CD4-positive, alpha-beta T cell treated with Interleukin-17A for 1 hour (primary cell): Measurements from ENCODE around the gene ARHGAP6.
"Not testable (repeated sequence)": the region's sequence is repeated elsewhere in the genome, so short reads cannot be mapped to it uniquely, and the experiment has no call there.

Experiments used
- DNase-seq: peaks from one replicate; pipeline ENCODE4 v3.0.0-alpha.2; 2020

The ARHGAP6 gene

DNA sequence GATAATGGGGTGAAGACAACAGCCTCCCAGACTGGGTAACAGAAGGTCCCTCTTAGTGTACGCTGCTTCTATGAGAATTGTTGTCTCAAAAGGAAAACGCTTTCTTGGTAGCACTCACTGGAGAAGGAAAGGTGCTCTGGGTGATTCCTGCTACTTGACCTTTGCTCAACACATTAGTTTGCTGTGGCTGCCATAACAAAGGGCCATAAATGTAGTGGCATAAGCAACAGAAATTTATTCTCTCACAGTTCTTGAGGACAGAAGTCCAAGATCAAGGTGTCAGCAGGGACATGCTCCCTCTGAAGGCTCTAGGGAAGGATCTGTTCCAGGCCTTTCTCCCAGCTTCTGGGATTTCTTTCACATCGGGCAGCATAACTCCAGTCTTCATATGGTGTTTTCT, 535.6 kb downstream of the ARHGAP6 start:
- DNase-seq: no peak

DNA sequence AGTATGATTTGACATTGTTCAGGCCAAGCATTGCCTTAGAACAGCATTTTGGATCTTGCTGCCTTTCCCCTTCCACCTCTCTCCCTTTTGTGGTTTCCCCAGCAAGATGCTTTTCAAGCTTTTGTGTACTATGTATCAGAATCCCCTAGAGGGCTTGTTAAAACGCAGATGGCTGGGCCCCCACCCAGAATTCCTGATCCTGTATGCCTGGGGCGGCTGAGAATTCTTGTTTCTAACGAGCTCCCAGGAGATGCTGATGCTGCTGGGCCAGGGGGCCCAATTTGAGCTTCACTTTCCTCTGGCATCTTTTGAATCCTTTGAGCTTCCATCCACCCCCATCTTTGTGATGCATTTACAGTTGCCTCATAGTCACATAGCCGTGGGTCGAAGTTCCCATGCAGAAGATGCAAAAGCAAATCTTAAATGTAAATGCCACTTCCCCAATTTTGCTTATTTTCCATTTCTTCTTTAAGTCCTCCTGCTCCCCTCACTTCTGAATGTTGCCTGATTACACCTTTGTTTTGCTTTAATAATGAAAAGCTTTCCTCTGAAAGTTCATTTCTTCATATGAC, 536.1 kb downstream of the ARHGAP6 start:
- DNase-seq: no peak

DNA sequence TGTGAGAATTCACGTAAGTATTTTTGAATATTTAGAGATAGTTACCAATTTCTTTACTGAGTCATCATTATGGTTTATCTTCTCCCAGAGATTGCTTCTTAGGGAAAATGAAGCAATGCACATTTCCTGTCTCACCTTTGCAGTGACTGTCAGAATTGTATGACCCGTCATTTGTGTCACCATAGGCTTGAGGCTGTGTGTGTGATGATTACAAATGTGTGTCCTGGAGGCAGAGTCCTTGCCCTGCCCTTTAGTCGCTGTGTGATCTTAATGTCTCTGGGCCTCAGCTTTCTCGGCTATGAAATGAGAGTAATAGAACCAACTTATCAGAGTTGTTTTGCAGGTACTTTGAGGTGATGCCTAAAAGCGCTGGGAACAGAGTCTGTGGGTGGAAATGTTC, 540.7 kb downstream of the ARHGAP6 start:
- no peak for DNase-seq

DNA sequence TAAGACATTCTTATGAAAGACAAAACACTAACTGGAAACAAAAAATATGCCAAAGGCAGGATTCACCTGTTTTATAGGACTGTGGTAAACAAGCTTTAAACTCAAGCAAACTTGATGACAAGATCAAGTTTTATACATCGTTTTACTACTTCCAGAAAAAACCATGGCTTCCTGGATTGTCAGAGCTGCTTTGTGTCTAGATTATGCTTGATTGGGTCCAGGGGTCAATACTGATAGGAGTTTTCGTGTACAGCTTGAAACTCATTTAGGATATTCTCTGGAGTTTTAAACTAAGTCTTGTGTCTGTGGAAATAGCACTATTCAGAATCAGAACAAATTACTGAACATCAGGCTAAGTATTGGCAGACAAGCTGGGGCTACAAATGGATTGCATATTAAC, 541.6 kb downstream of the ARHGAP6 start:
- no peak for DNase-seq

DNA sequence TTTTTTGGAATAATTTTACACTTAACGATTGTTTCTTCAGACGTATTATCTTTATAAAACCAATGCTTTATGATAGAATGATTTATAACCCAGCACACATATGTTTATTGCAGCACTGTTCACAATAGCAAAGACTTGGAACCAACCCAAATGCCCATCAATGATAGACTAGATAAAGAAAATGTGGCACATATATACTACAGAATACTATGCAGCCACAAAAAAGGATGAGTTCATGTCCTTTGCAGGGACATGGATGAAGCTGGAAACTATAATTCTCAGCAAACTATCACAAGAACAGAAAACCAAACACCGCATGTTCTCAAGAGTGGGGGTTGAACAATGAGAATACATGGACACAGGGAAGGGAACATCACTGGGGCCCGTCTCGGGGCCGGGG, 542.6 kb downstream of the ARHGAP6 start:
- DNase-seq: not testable (repeated sequence)

DNA sequence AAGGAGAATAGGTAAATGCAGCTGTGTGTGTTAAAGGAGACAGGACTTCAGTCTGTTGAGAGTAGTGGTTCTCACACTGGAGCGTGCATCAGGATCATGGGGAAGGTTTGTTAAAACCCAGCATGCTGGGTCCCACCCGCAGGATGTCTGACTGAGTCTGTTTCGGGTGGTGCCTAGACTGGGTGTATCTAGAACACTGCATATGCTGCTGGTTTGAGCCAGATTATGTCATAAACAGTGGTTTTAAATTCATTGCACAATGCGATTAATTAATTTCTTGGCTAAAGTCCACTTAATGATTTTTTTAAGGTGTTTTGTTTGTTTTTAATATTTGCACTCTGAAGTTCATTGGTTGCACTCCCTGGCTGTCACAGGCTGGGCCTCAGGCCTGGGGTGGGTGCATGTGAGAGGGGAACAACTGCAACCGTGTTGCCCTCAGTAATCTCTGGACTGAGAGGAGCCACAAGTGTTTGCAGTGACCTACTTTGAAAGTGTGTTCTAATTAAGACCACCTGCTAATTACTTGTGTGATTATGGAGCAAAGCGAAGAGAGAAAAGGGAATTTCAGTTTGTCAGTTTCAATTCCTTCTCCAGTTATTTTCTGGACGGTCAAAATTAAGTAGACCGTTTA, 546.3 kb downstream of the ARHGAP6 start:
- DNase-seq: no peak

DNA sequence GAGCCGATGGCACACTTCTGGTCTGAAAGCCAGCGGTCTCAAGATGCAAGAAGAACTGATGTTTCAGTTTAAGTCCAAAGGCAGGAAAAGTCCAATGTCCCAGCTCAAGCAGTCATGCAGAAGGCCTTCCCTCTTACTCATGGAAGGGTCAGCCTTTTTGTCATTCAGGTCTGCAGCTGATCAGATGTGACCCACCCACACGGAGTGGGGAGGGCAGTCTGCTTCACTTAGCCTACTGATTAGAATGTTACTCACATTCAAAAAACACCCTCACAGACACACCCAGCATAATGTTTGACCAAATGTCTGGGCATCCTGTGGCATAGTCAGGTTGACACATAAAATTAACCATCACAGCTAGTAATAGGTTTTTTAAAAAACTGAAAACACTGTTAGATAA, 548.0 kb downstream of the ARHGAP6 start:
- DNase-seq: no peak

DNA sequence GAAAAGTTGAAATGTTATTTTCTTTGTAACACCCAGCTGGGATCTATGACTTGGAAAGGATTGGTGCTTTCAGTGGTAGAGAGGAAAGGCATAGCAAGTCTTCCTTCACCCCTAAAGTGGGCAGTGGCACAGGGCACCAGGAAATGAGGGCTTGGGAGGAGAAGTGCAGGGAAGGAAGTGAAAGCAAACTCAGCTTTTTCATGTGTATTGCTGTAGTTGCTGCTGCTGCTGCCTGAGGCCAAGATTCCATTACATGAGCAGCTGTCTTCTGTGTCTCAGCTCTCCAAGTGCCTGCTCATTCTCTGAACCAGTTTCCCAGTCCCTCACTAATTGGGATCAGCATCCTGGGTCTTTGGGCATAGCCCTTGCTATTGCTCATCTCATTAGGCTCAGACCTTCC, 552.0 kb downstream of the ARHGAP6 start:
- DNase-seq: no peak

DNA sequence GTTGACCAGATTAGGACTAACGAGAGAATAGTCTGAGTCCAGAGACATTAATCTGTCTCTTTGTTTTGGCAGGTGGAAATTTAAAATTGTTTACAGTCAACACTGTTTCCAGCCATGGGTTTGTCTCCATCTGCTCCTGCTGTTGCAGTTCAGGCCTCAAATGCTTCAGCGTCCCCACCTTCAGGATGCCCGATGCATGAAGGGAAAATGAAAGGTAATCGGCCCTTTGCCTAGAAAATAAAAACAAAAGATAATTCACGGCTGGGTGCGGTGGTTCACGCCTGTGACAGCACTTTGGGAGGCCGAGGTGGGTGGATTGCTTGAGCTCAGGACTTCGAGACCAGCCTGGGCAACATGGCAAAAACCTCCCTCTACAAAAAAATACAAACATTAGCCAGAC, 553.8 kb downstream of the ARHGAP6 start:
- DNase-seq: peak; percentile 3

DNA sequence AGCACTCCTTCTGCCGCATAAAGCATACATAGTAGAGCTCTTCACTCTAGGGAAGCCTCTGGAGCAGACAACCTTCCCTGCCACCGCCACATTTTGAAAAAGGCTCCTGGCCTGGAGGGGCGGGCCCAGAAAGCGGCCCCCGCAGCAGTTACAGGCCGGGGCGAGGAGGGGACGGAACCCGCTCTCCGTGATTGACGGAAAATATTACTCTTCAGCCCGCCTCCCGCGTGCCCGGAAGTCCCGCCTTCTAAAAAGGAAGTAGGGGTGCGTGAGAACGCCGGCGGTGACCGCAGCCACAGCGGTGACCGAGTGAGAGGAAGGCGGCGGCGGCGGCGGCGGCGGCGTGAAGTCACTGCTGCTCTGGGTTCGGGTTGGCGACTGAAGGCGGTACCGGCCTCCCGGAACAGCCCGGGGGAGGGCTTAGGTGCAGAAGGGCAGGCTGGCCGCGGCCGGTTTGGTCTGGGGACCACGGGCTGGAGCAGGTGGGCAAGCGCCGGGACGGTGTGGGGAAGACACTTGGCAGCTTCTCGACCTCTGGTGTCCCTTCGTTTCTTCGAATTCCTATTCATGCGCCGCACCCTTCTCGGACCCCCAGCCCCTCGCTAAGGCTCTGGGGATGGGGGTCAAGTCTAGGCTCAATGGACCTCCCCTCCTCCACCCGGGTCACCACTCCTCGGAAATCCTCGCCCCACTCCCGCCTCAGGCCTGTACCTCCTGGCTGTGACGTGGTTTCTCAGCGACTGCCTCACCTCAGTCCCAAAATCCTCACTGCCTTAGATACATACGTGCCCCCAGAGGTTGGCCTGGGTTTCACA, 554.5 kb downstream of the ARHGAP6 start, which contains the start of gene HCCS:
Gene HCCS, plus strand, starts transcription at position 296 of the 815 bp plus-strand sequence. CDS start 729 bp downstream, outside the sequence.
- peak; percentile 89 for DNase-seq

DNA sequence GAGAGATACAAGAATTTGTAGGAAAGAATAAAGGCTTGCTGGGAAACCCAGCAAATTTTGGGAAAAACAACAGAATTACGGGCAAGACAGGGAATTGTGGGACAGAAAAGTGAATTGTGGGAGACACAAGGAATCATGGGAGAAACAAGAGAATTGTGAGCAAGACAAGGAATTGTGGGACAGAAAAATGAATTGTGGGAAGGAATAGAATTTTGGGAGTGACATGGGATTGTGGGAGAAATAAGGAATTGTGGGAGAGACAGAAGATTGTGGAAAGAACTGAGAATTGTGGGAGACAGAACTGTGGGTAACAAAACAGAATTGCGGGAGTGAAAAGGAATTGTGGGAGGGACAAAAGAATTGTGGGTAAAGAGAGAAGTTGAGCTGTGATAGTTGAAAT, 555.8 kb downstream of the ARHGAP6 start:
- no peak for DNase-seq

DNA sequence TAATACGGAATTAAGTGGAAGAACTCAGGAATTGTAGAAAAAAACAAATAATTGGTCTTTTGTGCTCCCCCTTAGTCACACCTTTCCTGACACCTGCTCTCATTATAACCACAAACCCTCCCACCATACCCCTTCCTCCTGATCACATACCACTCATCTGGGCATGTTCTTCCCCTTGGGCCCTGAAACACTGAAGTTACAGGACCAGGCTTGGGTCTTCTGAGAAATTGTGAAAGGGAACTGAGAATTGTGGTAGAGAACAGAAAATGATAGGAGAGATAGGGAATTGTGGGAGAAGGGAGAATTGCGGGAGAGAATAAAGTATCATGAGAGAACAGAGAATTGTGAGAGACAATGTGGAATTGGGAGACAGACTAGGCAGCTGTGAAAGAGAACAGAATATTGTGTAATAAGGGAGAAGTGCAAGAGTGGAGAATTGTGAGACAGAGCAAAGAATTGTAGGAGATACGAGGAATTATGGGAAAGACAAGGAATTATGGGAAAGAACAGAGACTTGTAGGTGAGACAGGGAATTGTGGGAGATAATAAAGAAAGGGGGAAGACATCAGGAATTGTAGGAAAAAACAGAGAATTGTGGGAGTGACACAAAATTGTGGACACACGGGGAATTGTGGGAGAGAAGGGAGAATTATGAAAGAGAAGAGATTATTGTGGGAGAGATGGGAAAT, 557.3 kb downstream of the ARHGAP6 start:
- no peak for DNase-seq

DNA sequence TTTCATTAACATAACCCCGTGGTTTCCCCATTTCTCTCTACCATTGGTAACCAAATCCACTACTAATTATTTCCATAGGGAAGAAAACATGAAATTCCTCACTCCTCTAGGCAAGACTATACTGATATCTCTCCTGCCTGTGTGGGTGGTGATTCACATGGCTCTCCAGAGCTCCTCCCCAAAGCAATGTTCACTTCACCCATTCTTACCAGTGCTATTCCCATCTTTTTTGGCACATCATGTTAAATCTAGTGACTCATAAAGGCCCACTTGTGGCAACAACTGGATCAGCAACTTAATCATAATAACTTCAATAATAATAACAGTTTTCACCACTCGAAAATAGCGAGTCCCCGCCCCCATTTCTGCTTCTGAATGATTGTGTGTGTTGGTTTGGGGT, 560.6 kb downstream of the ARHGAP6 start:
- DNase-seq: no peak

DNA sequence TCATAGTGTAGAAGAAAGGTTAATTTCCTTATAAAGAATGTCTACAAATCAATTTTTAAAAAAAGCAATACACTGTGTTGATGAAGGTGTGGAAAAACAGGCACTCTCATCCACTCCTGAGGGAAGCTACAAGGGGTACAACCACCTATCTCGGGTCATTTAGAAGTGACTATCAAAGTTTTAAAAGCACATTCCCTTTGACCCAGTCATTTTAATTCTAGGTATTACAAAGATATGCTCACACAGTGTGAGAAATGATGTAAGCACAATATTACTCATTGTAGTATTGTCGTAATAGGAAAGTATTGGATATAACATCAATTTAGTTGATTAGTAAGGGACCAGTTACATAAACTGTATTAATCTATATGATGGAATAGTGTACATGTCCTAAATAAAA, 562.0 kb downstream of the ARHGAP6 start:
- DNase-seq: no peak

DNA sequence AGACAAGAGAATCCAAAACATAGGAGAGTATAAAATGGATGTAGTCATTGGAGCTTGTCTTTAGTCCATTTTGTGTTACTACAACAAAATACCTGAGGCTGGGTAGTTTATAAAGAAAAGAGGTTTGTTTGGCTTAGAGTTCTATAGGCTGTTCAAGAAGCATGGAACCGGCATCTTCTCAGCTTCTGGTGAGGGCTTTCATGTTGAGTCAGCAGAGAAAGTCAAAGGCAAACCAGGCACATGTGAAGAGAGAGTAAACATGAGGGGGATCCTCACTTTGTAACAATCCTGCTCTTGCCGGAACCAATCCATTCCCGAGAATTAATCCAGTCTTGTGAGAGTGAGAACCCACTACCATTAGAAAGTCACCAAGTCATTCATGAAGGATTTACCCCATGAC, 562.7 kb downstream of the ARHGAP6 start:
- no peak for DNase-seq

DNA sequence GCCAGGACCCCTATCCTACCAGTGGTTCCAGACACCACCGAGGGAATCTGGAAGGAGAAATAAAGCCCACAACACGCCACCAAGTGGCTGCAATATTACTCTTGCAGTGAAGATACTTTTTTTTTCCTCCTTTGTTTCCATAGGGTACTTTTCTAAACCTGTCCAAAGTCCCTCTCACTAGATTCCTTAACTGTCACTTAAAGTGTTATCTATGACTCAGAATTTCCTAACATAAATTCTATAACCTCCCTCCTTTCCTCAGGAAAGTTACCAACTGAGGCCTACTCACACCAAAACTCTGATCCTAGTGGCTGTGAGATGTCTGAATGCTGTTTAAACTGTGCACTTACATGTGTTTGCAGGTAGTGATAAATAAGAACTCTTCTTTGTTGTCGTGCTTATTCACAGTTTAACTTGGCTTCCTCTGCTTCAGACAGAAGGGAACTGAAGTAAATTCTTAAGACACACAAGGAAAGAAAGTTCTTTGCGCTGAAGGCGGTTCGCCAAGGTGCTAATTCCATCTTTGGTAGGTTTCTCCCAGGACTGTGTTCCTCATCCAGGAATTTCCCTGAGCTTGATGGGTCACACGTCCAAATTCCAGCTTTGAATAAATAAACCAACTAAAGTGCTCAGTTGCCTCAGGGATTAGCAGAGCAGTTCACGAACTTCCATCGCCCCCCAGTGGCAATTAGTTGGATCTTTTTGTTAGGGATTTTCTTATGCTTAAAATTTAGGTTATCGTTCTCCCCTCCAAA, 565.3 kb downstream of the ARHGAP6 start:
- DNase-seq: no peak

DNA sequence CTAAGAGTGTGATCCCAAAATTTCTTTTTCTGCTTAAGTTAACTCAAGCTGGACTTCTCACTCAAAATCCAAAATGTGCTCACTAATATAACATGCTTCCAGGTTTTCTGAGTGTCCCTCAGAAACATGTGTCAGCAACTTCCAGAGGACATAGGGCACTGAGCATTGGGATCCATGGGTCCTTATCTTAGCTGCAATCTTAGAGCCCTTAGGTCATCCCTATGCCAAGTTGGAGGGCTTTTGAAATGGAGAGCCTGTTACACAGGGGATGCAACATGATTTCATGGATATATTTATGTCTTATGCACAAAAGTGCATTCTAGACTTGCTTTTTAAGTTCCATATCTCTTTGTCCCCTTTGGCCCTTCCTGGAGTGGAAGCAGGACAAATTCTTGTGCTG, 566.3 kb downstream of the ARHGAP6 start:
- no peak for DNase-seq

DNA sequence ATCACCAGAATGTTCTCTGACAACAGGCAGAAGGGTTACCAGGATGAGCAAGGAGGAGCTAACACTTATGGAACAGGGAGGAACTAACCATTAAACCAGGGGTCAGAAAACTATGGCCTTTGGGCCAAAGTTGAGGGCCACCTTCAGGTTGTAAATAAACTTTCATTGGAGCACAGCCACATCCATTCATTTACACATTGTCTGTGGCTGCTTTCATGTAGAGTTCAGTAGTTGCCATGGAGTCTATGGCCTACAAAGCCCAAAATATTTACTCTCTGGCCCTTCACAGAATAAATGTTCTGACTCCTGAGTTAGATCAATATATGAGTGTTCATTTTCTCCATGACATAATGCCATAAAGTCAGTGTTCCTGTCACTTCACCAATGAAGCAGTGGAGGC, 567.8 kb downstream of the ARHGAP6 start:
- no peak for DNase-seq

DNA sequence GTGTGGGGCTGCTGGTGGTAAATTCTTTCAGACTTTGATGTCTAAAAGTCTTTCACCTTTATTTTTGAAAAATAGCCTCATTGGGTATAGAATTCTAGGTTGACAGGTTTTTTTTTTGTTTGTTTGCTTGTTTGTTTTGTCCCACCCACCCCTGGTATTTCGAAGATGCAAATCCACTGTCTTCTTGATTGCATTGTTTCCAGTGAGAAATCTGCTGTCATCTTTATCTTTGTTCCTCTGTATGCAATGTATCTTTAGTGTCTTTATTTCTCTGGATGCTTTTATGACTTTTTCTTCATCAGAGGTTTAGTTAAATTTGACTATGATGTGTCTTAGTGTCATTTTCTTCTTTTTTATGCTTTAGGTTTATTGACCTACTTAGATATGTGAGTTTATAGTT, 575.9 kb downstream of the ARHGAP6 start:
- no peak for DNase-seq
